Mesendoderm (in vitro differentiated cells): ENCODE results near the gene MARK1.

Experiments used
- DNase-seq: peaks from one replicate; pipeline ENCODE4 v3.0.0; 2013
- H2AK5ac ChIP-seq: 2 replicates; pipeline ENCODE4 v1.6.1; 2013; ENCODE audit warnings: low read length, inconsistent platforms
- H2BK120ac ChIP-seq: 2 replicates; pipeline ENCODE4 v1.6.1; 2013; ENCODE audit warnings: low read depth, mild to moderate bottlenecking, low read length, moderate library complexity, mixed read lengths
- H2BK15ac ChIP-seq: replicated peaks from 2 replicates; pipeline ENCODE4 v1.6.1; 2013; ENCODE audit warnings: low read depth, mild to moderate bottlenecking, moderate library complexity
- H2BK5ac ChIP-seq: 2 replicates; pipeline ENCODE4 v1.6.1; 2013; ENCODE audit warnings: low read length, inconsistent platforms
- H3K18ac ChIP-seq: 2 replicates; pipeline ENCODE4 v1.6.1; 2013; ENCODE audit warnings: mild to moderate bottlenecking, low read length, mixed read lengths
- H3K23ac ChIP-seq: one replicate; pipeline ENCODE4 v1.6.1; 2013; ENCODE audit warnings: low read length
- H3K27ac ChIP-seq: 2 replicates; pipeline ENCODE4 v1.5.1; 2013; ENCODE audit warnings: low read depth, mild to moderate bottlenecking, inconsistent platforms, low read length, moderate library complexity
- H3K27me3 ChIP-seq: 2 replicates; pipeline ENCODE4 v1.6.1; 2013; ENCODE audit warnings: low read length, control low read depth, mild to moderate bottlenecking, inconsistent platforms; ENCODE audit not compliant: insufficient read depth, poor library complexity
- H3K36me3 ChIP-seq: 2 replicates; pipeline ENCODE4 v1.6.1; 2013; ENCODE audit warnings: low read length, inconsistent platforms; ENCODE audit not compliant: control insufficient read depth, insufficient read depth
- H3K4ac ChIP-seq: one replicate; pipeline ENCODE4 v1.6.1; 2013; ENCODE audit warnings: low read depth, mild to moderate bottlenecking, low read length, moderate library complexity
- H3K4me1 ChIP-seq: 2 replicates; pipeline ENCODE4 v1.6.1; 2013; ENCODE audit warnings: low read depth, low read length, inconsistent platforms; ENCODE audit not compliant: control insufficient read depth
- H3K4me2 ChIP-seq: 2 replicates; pipeline ENCODE4 v1.6.1; 2013; ENCODE audit warnings: low read length
- H3K4me3 ChIP-seq: 2 replicates; pipeline ENCODE4 v1.5.1; 2013; ENCODE audit warnings: mild to moderate bottlenecking, low read length
- H3K56ac ChIP-seq: one replicate; pipeline ENCODE4 v1.6.1; 2013; ENCODE audit warnings: low read length
- H3K79me1 ChIP-seq: 2 replicates; pipeline ENCODE4 v1.6.1; 2013; ENCODE audit warnings: low read length, inconsistent platforms
- H3K79me2 ChIP-seq: 2 replicates; pipeline ENCODE4 v1.6.1; 2013; ENCODE audit warnings: mild to moderate bottlenecking, low read length; ENCODE audit not compliant: control insufficient read depth, insufficient read depth
- H3K9ac ChIP-seq: 2 replicates; pipeline ENCODE4 v1.6.1; 2013; ENCODE audit warnings: low read length, inconsistent platforms
- H4K5ac ChIP-seq: one replicate; pipeline ENCODE4 v1.6.1; 2013; ENCODE audit warnings: low read length
- H4K8ac ChIP-seq: one replicate; pipeline ENCODE4 v1.6.1; 2013; ENCODE audit warnings: low read depth, mild to moderate bottlenecking, control low read depth, low read length, moderate library complexity
- WGBS: extraction: QIAGEN DNeasy Blood & Tissue Kit; methylation state at CpG from one replicate; pipeline ENCODE4 v1.1.7; 2013; ENCODE audit warnings: low lambda C conversion rate, missing lambda C conversion rate; ENCODE audit not compliant: insufficient coverage; ENCODE audit errors: extremely low coverage; 5-methylcytosine and 5-hydroxymethylcytosine counted together

The MARK1 gene

DNA sequence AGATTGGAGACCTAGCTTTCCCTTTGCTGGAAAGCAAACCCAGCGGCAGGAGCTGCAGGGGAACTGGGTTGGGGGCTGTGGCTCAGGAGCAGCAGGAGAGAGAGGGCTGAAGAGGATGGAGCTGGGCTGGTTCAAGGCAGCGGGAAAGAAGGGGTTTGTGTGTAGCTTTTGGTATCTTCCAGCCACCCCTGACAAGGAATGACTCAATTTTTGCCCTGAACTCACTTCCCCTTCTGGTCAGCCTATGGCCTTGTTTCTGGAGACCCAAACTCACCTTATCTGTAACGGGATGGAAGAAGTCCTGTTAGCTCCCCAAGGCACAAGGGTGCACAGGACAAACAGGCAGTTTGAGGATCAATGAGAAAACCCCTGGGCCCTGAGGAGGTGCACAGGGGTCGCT is 175.4 kb downstream of the MARK1 start:
- Histone ChIP-seq H2BK5ac (no peak overlapping the region), H2BK15ac (no peak overlapping the region), H3K4me2 (no peak overlapping the region), H4K5ac (no peak overlapping the region), H3K27me3 (no peaks in the 10 kb centered on the region), H3K4me1 (no peaks in the 10 kb centered on the region), H3K79me2 (no peaks in the 10 kb centered on the region), H3K56ac (peak overlapping the region; percentile 22), H3K9ac (no peak overlapping the region), H2BK120ac (no peak overlapping the region), H3K23ac (no peak overlapping the region), H3K79me1 (no peaks in the 10 kb centered on the region), H2AK5ac (no peak overlapping the region), H3K36me3 (no peaks in the 10 kb centered on the region), H3K4ac (no peak overlapping the region), H4K8ac (no peak overlapping the region), H3K4me3 (no peak overlapping the region), H3K27ac (no peak overlapping the region), H3K18ac (no peak overlapping the region)
- DNase-seq, result no peak
- no CpG with 5 or more reads among the region's 4 CpGs for WGBS

DNA sequence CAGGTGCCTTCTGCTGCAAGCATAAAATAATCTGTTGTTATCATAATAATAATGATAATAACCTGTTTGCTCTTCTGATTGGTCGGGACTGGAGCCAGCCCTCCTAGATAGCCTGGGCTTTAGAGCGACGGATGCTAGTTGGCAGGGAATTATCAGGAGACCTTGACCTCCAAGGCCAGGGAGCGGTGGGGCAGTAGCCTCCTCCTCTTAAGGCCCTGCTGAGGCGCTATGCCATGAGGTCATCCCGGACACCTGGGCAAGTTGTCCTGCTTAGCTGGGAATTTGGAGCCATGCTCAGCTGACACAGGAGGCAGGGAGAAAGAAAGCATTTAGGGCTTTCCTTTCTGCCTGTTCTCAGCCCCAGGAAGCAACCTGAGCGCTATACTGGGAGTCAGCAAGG is 177.8 kb downstream of the MARK1 start:
- Histone ChIP-seq H3K18ac (no peak overlapping the region), H3K4me3 (no peak overlapping the region), H3K23ac (no peak overlapping the region), H3K9ac (no peak overlapping the region), H3K27ac (no peak overlapping the region), H3K4me1 (no peaks in the 10 kb centered on the region), H2BK5ac (no peak overlapping the region), H3K56ac (no peak overlapping the region), H2BK15ac (no peak overlapping the region), H3K4me2 (no peak overlapping the region), H4K8ac (no peak overlapping the region), H3K36me3 (no peaks in the 10 kb centered on the region), H3K79me2 (no peaks in the 10 kb centered on the region), H3K79me1 (no peaks in the 10 kb centered on the region), H3K27me3 (no peaks in the 10 kb centered on the region), H4K5ac (no peak overlapping the region), H2BK120ac (no peak overlapping the region), H2AK5ac (no peak overlapping the region), H3K4ac (no peak overlapping the region)
- DNase-seq, result no peak
- WGBS, result no CpG with 5 or more reads among the region's 7 CpGs

DNA sequence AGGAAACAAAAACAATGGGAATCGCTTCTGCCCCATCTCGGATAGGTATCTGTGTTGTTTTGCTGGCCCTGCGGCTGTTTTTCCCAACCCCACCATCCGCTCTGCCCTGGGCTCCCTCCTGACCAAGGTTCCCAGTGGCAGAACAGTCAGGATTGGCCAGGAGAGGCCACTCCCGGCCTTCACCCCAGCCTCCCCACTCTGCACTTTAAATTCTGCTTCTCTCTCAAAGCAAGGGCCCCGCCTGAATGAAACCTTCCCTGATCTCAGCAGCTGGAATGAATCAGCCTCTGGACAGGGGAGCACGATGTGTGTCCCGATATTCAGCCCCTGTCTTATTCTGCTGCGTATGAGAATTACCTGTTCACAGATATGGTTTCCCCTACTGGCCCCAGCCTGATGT is 178.5 kb downstream of the MARK1 start:
- Histone ChIP-seq H3K9ac (no peak overlapping the region), H2BK5ac (no peak overlapping the region), H3K4ac (no peak overlapping the region), H3K23ac (no peak overlapping the region), H3K36me3 (no peaks in the 10 kb centered on the region), H3K18ac (no peak overlapping the region), H2BK120ac (no peak overlapping the region), H3K4me1 (no peaks in the 10 kb centered on the region), H2AK5ac (no peak overlapping the region), H3K4me3 (no peak overlapping the region), H3K79me2 (no peaks in the 10 kb centered on the region), H3K27ac (no peak overlapping the region), H3K4me2 (no peak overlapping the region), H4K5ac (no peak overlapping the region), H3K56ac (no peak overlapping the region), H3K79me1 (no peaks in the 10 kb centered on the region), H2BK15ac (no peak overlapping the region), H4K8ac (no peak overlapping the region), H3K27me3 (no peaks in the 10 kb centered on the region)
- WGBS, result no CpG with 5 or more reads among the region's 9 CpGs
- no peak for DNase-seq

DNA sequence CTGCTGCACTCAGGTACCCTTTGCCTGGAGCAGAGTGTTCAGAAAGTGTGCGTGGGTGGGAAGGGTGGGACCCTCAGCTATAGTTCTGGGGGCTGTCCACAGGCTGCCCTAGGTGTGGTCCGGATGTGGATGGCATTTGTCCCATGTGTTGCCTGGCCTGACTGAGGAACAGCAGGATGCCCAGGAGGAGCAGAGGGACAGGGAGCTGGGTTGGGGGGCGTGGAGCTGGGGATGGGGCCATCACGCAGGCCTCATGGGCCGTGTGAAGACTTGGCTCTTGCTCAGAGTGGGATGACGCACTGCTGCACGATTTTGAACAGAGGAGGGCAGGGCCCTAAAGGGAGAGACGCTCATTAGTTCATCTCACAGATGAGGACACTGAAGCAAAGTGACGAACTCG is 179.2 kb downstream of the MARK1 start:
- no peak overlapping the region for H3K4me3 ChIP-seq
- no peak for DNase-seq
- no peaks in the 10 kb centered on the region for H3K4me1 ChIP-seq

DNA sequence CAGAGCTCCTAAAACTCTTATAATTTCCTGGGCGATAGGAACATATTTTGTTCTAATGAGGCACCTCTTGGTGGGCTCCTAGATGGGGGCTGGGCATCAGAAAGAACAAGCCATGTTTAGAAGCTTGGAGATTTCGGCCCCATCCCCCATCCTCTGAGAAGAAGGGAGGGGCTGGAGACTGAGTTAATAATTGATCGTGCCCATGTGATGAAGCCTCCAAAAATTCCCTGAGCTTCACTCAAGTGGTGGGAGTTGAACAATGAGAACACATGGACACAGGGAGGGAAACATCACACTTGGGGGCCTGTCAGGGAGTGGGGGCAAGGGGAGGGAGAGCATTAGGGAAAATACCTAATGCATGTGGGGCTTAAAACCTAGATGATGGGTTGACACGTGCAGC is 180.3 kb downstream of the MARK1 start:
- Histone ChIP-seq H3K56ac (no peak overlapping the region), H3K4ac (no peak overlapping the region), H3K9ac (no peak overlapping the region), H3K4me1 (no peaks in the 10 kb centered on the region), H2AK5ac (no peak overlapping the region), H3K18ac (no peak overlapping the region), H4K5ac (no peak overlapping the region), H2BK120ac (no peak overlapping the region), H3K4me2 (no peak overlapping the region), H2BK15ac (no peak overlapping the region), H3K4me3 (no peak overlapping the region), H3K27ac (no peak overlapping the region), H2BK5ac (no peak overlapping the region), H3K79me2 (no peaks in the 10 kb centered on the region), H3K23ac (no peak overlapping the region), H3K27me3 (no peaks in the 10 kb centered on the region), H3K36me3 (no peaks in the 10 kb centered on the region), H3K79me1 (no peaks in the 10 kb centered on the region), H4K8ac (no peak overlapping the region)
- no CpG with 5 or more reads among the region's 4 CpGs for WGBS
- no peak for DNase-seq

More for the DNA sequence above, 179.2 kb downstream of the MARK1 start:
- no peak overlapping the region for H3K4me2 ChIP-seq
- H2BK15ac ChIP-seq, result no peak overlapping the region
- H3K23ac ChIP-seq, result no peak overlapping the region
- no peak overlapping the region for H3K18ac ChIP-seq
- no peak overlapping the region for H3K56ac ChIP-seq
- H3K79me1 ChIP-seq, result no peaks in the 10 kb centered on the region
- H3K27ac ChIP-seq, result no peak overlapping the region
- H3K36me3 ChIP-seq, result no peaks in the 10 kb centered on the region
- H4K5ac ChIP-seq, result no peak overlapping the region
- no peak overlapping the region for H2BK120ac ChIP-seq
- H3K9ac ChIP-seq, result no peak overlapping the region
- no peaks in the 10 kb centered on the region for H3K27me3 ChIP-seq
- WGBS, result no CpG with 5 or more reads among the region's 10 CpGs
- no peaks in the 10 kb centered on the region for H3K79me2 ChIP-seq
- H2BK5ac ChIP-seq, result no peak overlapping the region
- H3K4ac ChIP-seq, result no peak overlapping the region
- no peak overlapping the region for H4K8ac ChIP-seq
- no peak overlapping the region for H2AK5ac ChIP-seq

DNA sequence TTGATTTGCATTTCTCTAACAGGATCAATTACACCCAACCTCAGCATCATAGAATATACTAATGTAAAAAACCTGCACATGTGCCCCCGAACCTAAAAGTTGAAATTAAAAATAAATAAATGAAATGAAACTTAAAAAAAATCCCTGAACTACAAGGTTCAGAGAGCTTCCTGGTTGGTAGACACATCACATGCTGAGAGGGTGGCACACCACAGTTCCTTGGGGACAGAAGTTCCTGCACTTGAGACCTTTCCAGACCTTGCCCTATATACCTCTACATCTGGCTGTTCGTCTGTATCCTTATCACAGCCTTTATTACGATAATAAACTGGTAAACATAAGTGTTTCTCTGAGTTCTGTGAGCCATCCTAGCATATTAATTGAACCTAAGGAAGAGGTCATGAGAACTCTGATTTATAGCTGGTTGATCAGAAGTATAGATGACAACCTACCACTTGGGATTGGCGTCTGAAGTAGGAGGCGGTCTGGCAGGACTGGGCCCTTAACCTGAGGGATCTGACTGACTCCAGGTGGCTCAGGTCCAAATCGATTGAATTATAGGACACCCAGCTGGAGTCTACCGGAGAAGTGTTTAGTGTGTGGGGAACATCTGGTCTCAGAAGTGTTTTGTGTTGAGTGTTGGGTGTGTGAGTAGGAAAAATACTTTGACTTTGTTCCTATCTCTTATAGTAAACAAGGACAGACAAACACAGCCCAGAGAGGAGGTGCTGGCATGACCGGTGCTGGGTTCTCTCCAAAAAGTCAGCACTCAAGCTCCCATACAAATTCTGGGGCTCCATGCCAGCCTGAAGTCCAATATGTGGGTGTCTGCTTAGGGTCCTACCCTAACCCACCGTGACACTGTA is 181.2 kb downstream of the MARK1 start:
- Histone ChIP-seq H4K8ac (no peak overlapping the region), H3K27me3 (no peaks in the 10 kb centered on the region), H2BK15ac (no peak overlapping the region), H3K79me2 (no peaks in the 10 kb centered on the region), H2AK5ac (no peak overlapping the region), H3K4me1 (no peaks in the 10 kb centered on the region), H2BK120ac (no peak overlapping the region), H3K4me2 (no peak overlapping the region), H3K23ac (no peak overlapping the region), H4K5ac (no peak overlapping the region), H3K4me3 (no peak overlapping the region), H3K18ac (no peak overlapping the region), H3K79me1 (no peaks in the 10 kb centered on the region), H2BK5ac (no peak overlapping the region), H3K56ac (no peak overlapping the region), H3K27ac (no peak overlapping the region), H3K9ac (no peak overlapping the region), H3K4ac (no peak overlapping the region), H3K36me3 (no peaks in the 10 kb centered on the region)
- WGBS, result no CpG with 5 or more reads among the region's 9 CpGs
- DNase-seq, result no peak
